Right lobe of liver (tissue), 4 donors: ENCODE data around the gene SIGLEC5.

Experiments used
- POLR2A ChIP-seq: fragments of 450-650 bp; IDR thresholded peaks from one replicate; pipeline ENCODE4 v1.6.1; 2017; ENCODE audit warnings: antibody characterized with exemption, mild to moderate bottlenecking
- TF ChIP-seq, protein P1 (sequence below), 4 donors: fragments of 200-600 bp in 3 of 4; fragments of 450-650 bp in 1 of 4; IDR thresholded peaks; one replicate each; pipeline versions ENCODE4 v1.5.1 to v1.8.0; 2016 to 2022; ENCODE audit warnings: antibody characterized with exemption in 4 of 4, mild to moderate bottlenecking in 2 of 4
- donor health status: DM: no; HTN: no; CAD: no.
- donor health status: DM: no; HTN: no; CAD: no.
- donor health status: DM: no; HTN: yes; CAD: no.

DNA sequence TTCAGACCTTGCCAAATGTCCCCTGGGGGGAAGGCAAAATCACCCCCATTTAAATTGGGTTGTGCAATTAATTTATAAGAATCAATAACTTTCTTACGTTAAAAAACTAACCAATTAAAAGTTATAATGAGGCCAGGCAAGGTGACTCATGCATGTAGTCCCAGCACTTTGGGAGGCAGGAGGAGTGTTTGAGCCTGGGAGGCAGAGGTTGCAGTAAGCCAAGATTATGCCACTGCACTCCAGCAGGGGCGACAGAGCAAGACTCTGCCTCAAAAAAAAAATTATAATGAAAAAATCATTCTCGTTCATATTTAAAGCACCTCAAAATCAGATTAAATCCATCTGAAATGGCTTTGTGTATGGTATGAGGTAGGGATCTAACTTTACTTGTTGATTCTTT lies 34.8 kb upstream of the SIGLEC5 start:
- TF ChIP-seq, protein P1, sequence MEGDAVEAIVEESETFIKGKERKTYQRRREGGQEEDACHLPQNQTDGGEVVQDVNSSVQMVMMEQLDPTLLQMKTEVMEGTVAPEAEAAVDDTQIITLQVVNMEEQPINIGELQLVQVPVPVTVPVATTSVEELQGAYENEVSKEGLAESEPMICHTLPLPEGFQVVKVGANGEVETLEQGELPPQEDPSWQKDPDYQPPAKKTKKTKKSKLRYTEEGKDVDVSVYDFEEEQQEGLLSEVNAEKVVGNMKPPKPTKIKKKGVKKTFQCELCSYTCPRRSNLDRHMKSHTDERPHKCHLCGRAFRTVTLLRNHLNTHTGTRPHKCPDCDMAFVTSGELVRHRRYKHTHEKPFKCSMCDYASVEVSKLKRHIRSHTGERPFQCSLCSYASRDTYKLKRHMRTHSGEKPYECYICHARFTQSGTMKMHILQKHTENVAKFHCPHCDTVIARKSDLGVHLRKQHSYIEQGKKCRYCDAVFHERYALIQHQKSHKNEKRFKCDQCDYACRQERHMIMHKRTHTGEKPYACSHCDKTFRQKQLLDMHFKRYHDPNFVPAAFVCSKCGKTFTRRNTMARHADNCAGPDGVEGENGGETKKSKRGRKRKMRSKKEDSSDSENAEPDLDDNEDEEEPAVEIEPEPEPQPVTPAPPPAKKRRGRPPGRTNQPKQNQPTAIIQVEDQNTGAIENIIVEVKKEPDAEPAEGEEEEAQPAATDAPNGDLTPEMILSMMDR (IDR thresholded peaks at IDR 0.05) = no peak
- no peak for TF ChIP-seq POLR2A
